IMR-90 (cell line): ENCODE data around the gene PRR36.

Experiments
- BHLHE40 ChIP-seq: fragments of 150-350 bp; IDR thresholded peaks from 2 replicates; pipeline ENCODE4 v1.6.1; 2016; ENCODE audit warnings: mild to moderate bottlenecking, low read depth, low read length
- CEBPB ChIP-seq: IDR thresholded peaks from 2 replicates; pipeline ENCODE4 v1.6.1; 2012; ENCODE audit warnings: low read depth, low read length, improper control_type of control experiment
- CHD1 ChIP-seq: IDR thresholded peaks from 2 replicates; pipeline ENCODE4 v1.6.1; 2012; ENCODE audit warnings: low read depth, low read length, improper control_type of control experiment
- ELK1 ChIP-seq: fragments of 150-350 bp; IDR thresholded peaks from 2 replicates; pipeline ENCODE4 v1.6.1; 2016; ENCODE audit warnings: low read depth, mild to moderate bottlenecking, low read length, moderate library complexity, borderline replicate concordance
- FOS ChIP-seq: fragments of 150-350 bp; IDR thresholded peaks from 2 replicates; pipeline ENCODE4 v1.6.1; 2016; ENCODE audit warnings: low read depth, low read length
- MAZ ChIP-seq: IDR thresholded peaks from 2 replicates; pipeline ENCODE4 v1.6.1; 2012; ENCODE audit warnings: low read depth, mild to moderate bottlenecking, low read length, improper control_type of control experiment, moderate library complexity, borderline replicate concordance
- MXI1 ChIP-seq: IDR thresholded peaks from 2 replicates; pipeline ENCODE4 v1.6.1; 2012; ENCODE audit warnings: low read depth, mild to moderate bottlenecking, low read length, moderate library complexity, borderline replicate concordance
- POLR2A ChIP-seq: IDR thresholded peaks from 2 replicates; pipeline ENCODE4 v1.6.1; 2012; ENCODE audit warnings: mild to moderate bottlenecking, low read depth, low read length
- RAD21 ChIP-seq: IDR thresholded peaks from 2 replicates; pipeline ENCODE4 v1.6.1; 2012; ENCODE audit warnings: low read length, improper control_type of control experiment
- RCOR1 ChIP-seq: IDR thresholded peaks from 2 replicates; pipeline ENCODE4 v1.6.1; 2012; ENCODE audit warnings: mild to moderate bottlenecking, low read length, improper control_type of control experiment; ENCODE audit not compliant: insufficient replicate concordance
- SMC3 ChIP-seq: fragments of 150-350 bp; IDR thresholded peaks from 2 replicates; pipeline ENCODE4 v1.6.1; 2016; ENCODE audit warnings: low read depth, mild to moderate bottlenecking, antibody characterized with exemption, low read length, moderate library complexity
- TF ChIP-seq, protein P1 (sequence below): conservative IDR thresholded peaks from 2 replicates; pipeline ENCODE4 v1.5.1; 2012; ENCODE audit warnings: mild to moderate bottlenecking, low read depth, low read length, improper control_type of control experiment
- TF ChIP-seq, protein P2 (sequence below): fragments of 150-350 bp; IDR thresholded peaks from 2 replicates; pipeline ENCODE4 v1.6.1; 2017; ENCODE audit warnings: mild to moderate bottlenecking, antibody characterized with exemption, low read length, low read depth

- TF ChIP-seq, protein P1, sequence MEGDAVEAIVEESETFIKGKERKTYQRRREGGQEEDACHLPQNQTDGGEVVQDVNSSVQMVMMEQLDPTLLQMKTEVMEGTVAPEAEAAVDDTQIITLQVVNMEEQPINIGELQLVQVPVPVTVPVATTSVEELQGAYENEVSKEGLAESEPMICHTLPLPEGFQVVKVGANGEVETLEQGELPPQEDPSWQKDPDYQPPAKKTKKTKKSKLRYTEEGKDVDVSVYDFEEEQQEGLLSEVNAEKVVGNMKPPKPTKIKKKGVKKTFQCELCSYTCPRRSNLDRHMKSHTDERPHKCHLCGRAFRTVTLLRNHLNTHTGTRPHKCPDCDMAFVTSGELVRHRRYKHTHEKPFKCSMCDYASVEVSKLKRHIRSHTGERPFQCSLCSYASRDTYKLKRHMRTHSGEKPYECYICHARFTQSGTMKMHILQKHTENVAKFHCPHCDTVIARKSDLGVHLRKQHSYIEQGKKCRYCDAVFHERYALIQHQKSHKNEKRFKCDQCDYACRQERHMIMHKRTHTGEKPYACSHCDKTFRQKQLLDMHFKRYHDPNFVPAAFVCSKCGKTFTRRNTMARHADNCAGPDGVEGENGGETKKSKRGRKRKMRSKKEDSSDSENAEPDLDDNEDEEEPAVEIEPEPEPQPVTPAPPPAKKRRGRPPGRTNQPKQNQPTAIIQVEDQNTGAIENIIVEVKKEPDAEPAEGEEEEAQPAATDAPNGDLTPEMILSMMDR: no peak
- TF ChIP-seq POLR2A (no peak), CEBPB (no peak), CHD1 (no peak), MAZ (no peak), RAD21 (no peak), ELK1 (no peak), SMC3 (no peak), MXI1 (no peak), RCOR1 (no peak), FOS (no peak), BHLHE40 (no peak)
- TF ChIP-seq, protein P2, sequence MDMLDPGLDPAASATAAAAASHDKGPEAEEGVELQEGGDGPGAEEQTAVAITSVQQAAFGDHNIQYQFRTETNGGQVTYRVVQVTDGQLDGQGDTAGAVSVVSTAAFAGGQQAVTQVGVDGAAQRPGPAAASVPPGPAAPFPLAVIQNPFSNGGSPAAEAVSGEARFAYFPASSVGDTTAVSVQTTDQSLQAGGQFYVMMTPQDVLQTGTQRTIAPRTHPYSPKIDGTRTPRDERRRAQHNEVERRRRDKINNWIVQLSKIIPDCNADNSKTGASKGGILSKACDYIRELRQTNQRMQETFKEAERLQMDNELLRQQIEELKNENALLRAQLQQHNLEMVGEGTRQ: no peak
Measured at GRCh38 chr19:7912697-7913564, 38.7 kb upstream of the PRR36 start.
